HG02642 (cell line): ENCODE data around the gene CLEC18A.
"Not testable (repeated sequence)": the region's sequence is repeated elsewhere in the genome, so short reads cannot be mapped to it uniquely, and the experiment has no call there.

Source experiments
- ATAC-seq: cut with Tn5 transposase; IDR thresholded peaks from one replicate; pipeline ENCODE4 v1.9.1; 2021; ENCODE audit warnings: mild to moderate bottlenecking; ENCODE audit not compliant: unreplicated experiment, poor library complexity

Gene CLEC18A

DNA sequence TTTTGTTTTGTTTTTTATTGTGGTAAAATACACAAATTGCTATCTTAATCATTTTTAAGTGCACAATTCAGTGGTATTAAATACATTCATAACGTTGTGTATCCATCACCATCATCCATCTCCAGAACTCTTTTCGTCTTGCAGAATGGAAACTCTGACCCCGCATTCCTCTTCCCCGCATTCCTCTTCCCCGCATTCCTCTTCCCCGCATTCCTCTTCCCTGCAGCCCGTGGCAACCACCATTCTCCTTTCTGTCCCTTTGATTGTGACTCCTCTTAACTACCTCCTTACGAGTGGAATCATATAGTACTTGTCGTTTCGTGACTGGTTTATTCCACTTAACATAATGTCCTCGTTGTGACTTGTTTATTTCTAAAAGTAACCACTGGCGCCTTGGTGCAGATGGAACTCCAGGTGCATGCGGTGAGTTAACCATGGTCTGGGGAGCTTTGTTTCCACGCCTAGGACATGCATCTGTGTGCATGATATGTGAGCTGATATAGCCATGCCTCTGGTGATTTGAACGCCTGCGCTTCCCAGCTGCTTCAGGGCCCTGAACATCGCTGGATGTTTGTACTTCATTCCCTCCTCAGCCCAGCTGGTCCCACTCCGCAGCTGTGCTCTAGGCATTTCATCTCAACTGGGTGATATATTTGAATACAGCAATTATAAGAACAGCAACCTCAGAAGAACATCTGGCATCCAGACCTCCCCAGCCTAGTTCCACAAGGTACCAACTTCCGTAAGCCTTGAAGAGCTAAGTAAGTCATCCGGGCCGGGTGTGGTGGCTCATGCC, 7.7 kb upstream of the CLEC18A start:
- not testable (repeated sequence) for ATAC-seq

DNA sequence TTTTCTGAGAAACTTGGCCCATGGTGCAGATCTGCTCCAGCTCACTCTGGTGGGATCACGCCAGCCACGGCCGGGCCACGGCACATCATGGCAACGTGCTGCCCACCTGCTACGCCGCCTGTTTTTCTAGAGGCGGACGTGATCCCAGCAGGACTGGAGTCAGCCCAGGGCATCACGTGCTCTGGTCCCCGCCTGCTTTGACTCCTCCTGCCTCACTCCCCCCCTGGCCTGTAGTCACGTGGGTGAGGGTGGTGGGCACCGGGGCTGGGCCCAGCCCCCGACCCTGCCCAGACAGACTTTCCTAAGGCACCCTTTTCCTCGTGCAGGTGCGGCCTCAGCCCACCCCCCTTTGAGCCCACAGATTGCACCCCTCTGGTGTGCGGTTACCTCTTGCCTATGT, 723 bp upstream of the CLEC18A start:
- not testable (repeated sequence) for ATAC-seq

DNA sequence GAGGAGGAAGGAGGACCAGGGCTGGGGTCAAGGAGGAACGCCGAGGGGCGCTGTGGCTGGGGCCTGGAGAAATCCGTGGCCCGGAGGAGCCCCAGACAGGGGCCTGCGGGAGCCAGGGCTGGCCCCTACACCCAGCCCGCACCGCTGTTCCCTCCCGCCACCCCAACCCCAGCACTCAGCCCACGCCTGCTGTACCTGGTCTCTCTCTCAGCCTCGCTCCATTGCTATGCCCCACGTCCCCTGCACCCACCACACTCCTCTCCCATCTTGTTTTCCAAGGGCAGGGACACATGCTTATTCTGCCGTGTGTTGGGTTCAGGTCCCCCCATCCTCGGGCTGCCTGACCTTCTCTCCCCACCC, 518 bp downstream of the CLEC18A start:
- not testable (repeated sequence) for ATAC-seq

DNA sequence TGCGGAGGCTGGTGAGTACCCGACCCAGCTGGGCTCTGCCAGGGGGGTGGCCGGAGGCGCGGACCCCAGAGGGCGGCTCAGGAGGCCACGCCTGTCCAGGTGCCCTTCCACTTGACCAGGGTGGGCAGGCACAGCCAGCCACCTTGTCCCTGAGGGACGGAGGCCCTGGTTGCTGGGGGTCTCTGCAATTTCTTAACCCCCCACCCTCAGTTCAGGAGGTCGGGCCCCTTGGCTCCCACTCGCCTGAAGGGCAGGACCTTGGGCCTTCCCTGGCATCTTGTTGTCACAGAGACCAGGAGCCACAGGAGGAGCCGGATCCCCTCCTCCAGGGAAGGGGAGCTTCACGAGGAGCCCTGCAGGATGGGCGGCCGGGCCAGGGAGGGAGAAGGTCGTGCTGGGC, 982 bp downstream of the CLEC18A start:
- ATAC-seq, result not testable (repeated sequence)

DNA sequence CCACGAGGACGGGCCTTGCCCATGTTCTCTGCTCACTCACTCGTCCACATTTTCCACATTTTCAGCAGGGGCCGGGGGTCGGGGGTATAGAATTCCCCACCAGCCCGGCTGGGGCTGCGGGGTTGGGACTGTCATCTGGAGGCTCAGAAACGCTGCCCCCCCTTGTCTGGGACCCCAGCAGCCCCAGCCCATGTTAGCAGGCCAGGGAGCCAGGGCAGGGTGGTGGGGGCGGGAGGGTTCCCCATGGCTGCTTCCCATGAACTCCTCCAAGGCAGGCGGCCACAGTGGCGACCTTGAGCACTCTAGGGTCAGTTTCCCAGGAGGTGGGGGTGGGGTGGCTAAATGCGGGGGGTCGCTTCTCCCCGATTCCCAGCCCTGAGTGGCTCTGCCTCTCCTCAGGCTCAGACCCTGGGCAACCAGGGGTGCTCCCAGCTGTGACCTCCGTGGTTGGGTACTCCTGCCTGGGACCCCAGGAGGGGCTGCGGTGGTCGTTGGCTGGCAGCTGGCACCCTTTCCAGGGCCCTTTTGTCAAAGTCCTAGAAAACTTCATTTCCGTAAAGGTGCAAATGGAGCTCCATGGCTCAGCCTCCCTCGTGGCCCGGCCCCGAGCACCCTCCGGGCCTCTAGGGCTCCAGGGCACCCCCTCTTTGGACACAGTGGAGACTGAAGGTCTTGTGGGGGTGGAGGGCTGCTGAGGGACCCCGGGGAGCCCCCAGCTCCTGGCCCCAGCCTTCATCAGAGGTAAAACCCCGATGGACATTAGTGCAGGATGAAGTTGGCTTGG, 1.6 kb downstream of the CLEC18A start:
- not testable (repeated sequence) for ATAC-seq

DNA sequence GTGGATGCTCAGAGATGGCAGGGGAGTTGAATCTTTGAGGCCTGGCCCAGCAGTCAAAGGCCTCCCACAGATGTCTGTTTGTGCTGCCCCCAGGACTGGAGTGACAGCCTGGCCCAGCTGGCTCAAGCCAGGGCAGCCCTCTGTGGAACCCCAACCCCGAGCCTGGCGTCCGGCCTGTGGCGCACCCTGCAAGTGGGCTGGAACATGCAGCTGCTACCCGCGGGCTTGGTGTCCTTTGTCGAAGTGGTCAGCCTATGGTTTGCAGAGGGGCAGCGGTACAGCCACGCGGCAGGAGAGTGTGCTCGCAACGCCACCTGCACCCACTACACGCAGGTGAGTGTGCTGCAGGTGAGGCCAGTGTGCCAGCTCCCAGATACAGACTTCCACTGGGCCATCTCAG, 3.1 kb downstream of the CLEC18A start:
- ATAC-seq, result not testable (repeated sequence)

DNA sequence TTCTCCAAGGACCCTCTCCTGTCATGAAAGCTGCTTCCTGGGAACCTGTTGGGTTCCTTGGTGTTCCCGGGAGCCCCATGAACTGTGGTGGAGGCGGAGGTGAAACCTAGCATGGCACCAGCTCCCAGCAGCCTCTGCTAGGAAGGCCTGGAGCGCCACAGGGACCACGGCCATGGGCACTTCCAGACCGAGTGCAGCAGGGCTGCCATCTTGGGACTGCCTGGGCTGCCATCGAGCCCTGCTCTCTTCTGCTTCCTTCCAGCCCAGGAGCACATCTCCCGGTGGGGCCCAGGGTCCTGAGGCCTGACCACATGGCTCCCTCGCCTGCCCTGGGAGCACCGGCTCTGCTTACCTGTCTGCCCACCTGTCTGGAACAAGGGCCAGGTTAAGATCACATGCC, 12.2 kb downstream of the CLEC18A start:
- ATAC-seq, result not testable (repeated sequence)

DNA sequence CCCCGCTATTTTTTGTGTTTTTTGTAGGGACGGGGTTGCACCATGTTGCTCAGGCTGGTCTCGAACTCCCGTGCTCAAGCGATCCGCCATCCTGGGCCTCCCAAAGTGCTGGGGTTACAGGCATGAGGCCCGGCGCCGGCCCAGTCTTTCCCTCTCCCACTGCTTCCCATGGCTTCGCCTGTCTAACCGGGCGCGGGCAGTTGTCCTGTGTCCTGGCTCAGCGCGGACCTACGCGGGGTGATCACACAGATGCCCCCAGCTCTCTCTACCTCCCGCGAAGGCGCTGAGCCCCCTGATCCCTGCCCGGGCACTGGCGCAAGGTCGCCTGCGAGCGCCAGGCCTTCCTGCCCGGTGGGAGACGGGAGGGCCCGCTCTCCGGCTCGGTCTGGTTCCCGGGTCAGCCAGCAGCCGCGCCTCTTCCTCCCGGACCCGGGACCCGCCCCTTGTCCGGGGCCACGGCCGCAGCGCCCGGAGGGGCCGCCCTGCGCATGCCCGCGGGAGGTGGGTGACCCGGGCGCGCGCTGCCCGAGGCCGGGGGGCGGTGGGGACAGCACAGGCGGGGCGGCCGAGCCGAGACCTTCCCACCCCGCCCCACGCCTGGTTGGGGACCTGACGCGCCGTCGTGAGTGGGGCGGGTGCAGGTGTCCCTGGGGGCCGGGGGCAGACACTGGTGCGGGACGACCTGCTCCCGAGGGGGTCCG, 14.0 kb downstream of the CLEC18A start:
- peak; percentile 53 for ATAC-seq

DNA sequence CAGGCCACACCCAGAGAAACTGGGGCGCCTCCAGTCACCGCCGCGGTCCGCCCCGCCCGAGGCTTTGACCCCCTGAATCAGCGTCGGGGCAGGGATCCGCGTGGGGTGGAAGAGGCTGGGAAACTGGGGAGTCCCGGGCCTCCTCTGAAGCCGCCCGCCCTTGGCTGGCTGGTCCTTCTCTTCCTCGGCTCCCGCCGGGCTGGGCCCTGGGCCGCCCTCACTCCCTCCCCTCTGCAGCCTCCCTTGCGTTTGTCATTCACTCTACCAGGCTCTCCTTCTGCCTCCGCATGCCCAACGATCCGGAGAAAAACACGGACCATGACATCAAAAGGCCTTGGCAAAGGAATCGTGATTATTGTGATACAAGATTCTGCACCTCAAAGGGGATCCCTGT, 14.5 kb downstream of the CLEC18A start:
- ATAC-seq, result not testable (repeated sequence)

DNA sequence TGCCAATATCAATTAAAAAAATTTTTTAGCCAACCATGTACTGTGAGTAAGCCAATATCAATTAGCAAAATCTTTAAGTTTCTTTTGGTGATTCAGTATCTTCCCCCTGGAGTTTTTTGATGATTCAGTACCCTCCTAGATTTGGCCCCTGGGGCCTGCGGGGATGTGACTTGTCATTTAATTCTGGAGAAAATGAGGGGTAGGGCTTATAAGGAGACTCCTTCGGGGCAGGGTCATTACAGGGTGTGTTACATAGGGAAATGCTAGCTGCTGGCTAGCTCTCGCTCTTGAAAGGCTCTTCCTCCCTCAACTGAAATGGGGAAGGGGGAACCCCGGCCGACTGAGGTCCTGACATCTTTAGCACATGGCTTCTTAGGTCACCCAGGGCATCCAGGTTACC, 16.6 kb downstream of the CLEC18A start:
- ATAC-seq, result not testable (repeated sequence)

DNA sequence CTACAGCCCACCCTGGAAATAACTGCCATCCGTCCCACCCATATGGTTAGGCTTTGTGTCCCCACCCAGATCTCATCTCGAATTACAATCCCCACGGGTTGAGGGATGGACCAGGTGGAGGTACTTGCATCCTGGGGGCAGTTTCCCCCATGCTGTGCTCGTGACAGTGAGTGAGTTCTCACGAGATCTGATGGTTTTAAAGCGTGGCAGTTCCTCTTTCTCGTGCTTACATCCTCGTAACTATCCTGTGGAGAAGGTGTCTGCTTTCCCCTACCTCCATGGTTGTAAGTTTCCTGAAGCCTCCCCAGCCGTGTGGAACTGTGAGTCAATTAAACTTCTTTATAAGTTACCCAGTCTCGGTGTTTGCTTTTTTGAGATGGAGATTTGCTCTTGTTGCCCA, 17.0 kb downstream of the CLEC18A start:
- not testable (repeated sequence) for ATAC-seq

DNA sequence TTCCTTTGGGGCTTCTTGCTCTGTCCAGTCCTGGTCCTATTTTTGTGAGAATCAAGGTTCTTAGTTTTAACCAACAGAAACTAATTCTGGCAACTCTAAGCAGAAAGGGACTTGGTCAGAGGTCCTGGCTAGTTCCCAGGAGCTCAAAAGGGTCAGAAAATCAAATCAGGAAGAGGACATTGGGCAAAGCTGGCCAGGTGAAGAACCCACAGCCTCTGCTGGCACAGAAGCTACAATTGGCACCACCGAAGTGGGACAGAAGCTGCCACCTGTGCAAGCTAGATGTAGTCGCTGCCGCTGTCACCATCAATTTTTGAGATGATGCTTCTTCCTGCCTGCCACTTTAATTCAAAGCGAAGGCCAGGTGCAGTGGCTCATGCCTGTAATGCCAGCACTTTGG, 18.5 kb downstream of the CLEC18A start:
- not testable (repeated sequence) for ATAC-seq

DNA sequence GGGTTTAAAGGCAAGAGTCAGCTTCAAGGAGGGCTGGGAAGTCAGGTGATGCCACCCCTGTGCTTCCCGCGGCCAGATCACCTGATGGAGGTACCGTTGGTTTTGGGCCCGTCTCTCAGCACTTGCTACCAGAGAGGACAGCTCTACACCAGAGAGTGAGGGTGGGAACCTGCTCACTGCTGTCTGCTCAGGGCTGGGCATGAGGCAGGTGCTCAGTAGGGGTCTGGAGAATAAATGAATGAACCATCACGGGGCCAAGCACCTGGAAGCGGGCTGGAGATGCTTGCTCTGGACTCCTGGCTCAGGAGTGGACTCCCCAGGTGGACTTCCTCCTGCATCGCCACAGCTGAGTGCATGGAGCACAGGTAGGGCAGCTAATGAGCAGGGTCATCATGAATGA, 21.0 kb downstream of the CLEC18A start:
- not testable (repeated sequence) for ATAC-seq

DNA sequence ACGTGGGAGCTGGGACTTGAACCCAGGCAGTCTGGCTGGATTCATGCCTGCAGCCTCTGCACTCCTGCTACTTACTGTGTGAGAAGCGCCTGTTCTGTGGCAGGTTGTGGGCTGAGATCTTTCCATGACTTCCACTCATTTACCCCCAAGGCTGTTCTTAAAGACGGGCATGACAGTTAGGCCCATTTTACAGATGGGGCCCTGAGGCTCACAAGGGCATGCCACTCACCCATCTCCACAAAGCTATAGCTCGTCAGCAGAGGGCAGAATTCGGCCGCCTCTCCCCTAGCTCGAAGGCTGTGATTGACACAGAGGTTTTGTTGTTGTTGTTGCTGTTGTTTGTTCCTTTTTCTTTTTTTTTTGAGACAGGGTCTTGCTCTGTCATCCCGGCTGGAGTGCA, 21.8 kb downstream of the CLEC18A start:
- not testable (repeated sequence) for ATAC-seq

DNA sequence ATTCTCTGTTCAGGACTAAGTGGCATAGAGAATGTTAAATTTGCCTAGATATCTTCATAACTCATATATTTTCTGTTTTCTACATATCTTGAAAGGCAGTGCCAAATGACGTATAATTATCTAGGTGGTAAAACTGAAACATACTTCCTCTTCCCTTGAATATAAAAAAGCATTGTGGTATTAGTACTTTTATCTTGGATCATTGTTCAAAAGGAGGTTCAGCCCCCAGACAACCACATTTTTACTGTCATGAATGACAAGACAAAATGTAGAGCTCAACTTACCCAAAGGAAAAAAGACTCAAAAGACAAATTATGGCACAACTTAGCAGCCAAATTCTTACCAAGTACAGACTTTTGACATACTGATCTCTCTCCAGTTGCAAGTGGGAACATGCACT, 34.1 kb downstream of the CLEC18A start:
- not testable (repeated sequence) for ATAC-seq

DNA sequence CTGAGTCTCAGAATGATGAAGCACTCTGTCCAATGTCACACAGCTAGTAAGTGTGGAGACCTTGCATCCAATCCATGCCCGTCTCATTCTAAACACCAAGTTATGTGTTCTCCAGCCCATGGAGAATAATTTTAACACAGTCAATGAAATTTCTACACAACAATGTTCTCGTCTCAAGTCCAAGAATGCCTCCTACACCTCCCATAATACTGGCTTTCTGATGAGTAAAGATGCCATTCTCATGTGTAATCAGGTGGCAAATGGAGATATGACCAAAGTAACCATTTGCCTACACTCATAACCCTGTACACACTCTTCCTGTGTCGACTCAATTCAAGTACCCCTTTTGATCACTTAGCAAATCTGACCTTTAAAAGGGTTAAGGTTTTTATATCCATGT, 46.8 kb downstream of the CLEC18A start:
- not testable (repeated sequence) for ATAC-seq

DNA sequence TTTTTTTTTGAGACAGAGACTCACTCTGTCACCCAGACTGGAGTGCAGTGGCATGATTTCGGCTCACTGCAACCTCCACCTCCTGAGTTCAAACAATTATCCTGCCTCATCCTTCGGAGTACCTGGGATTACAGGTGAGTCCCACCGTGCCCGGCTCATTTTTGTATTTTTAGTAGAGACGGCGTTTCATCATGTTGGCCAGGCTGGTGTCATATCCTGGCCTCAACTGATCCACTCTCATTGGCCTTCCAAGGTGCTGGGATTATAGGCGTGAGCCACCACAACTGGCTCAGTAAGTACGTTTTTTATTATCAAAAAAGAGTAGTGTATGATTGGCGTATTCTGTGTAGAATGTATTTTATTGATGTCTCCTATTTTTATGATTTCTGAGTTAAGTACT, 48.7 kb downstream of the CLEC18A start:
- not testable (repeated sequence) for ATAC-seq

DNA sequence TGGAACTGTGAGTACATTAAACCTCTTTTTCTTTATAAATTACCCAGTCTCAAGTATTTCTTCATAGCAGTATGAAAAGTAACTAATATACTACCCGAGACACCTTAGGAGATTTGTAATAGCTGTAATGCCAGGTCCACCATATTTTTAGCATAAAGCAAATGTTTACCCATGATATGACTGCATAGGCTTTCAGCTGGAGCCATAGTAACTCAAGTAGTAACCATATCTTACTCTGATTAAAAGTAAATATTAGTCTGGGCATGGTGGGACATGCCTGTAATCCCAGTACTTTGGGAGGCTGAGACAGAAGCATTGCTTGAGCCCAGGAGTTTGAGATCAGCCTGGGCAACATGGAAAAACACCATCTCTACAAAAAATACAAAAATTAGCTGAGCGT, 52.4 kb downstream of the CLEC18A start:
- ATAC-seq, result not testable (repeated sequence)

DNA sequence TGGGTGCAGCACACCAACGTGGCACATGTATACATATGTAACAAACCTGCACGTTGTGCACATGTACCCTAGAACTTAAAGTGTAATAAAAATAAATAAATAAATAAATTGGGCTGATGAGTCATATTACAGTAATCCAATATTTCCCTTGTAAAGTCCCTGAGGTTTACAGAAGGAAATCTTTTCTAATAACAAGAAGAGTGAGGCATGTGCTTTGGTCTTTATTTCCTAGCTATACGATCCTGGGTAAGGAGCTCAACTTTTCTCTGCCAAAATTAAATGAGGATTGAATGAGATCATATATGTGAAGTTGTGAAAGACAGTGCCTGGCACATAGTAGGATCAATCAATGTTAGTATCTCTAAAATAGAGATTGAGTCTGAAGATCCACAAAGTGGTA, 57.5 kb downstream of the CLEC18A start:
- not testable (repeated sequence) for ATAC-seq

DNA sequence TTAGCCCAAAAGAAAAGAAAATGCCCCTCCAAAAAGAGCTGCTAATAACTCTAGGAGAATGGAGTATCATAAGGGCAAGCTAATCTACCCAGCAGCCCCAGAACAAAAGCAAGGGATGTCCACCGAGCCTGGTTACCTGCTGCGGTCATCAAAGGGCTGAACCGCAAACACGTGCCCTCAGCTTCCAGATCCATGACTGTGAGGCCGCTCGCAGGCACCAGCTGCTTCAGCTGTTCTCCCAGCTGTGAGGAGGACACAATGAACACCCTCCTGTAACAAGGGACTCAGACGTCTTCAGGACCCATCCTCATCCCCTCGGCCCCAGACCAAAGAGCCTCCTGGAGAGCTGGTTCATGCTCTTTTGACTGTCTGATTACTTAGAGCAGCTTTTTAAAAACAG, 59.5 kb downstream of the CLEC18A start:
- not testable (repeated sequence) for ATAC-seq

DNA sequence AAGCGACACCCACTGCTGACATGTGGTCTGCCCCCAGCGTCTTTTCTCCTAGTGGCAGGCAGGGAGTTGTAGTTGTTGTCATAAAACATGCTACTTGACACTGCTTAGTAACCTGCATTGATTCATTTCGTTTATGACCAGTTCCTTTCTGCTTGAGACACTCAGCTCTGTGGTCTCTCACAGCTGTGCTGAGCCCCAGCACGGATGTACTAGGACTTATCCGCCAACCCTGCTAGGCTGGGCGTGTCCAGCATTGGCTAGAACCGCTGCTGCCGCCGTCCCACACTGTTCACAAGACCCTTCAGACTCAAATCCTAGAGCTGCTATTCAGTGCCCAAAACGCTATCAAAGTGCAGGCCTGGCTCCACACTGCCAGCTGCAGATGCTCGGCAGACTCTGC, 60.0 kb downstream of the CLEC18A start:
- not testable (repeated sequence) for ATAC-seq
